MCF 10A (cell line): Measurements from ENCODE around the gene GRHPR. TPM values are rescaled to one million over a fixed set of nuclear protein-coding genes. Genes with fewer than 3 reads are reported as not detected.

ENCODE experiments used
- BruUV-seq: library from RNA; stranded (reverse); fragments of 400-500 nt; replicated peaks from 2 replicates; lab custom pipeline; 2021; lab: Mats Ljungman, UMichigan
- CTCF ChIA-PET: fragments of 300-600 bp; sonication (Branson Sonifier 250); formaldehyde crosslinking; extraction: SDS; loops from one replicate; lab custom pipeline; 2021; ENCODE audit warnings: antibody characterized with exemption, inconsistent platforms; lab: Yijun Ruan, JAX
- POLR2A ChIA-PET: fragments of 300-600, 350-650 bp; sonication (Branson Sonifier 250); formaldehyde crosslinking; extraction: SDS; loops from one replicate; lab custom pipeline; 2020; ENCODE audit warnings: antibody characterized with exemption, inconsistent platforms; lab: Yijun Ruan, JAX
- DNase-seq: peaks from one replicate; pipeline ENCODE4 v3.0.0-alpha.2; 2018; ENCODE audit not compliant: unreplicated experiment
- H3K27ac Mint-ChIP-seq: one replicate; pipeline ENCODE4 v1.8.0; 2022; ENCODE audit warnings: mild to moderate bottlenecking, low read depth, mixed read lengths; ENCODE audit not compliant: unreplicated experiment
- H3K27me3 Mint-ChIP-seq: one replicate; pipeline ENCODE4 v1.8.0; 2022; ENCODE audit warnings: mixed read lengths; ENCODE audit not compliant: insufficient read depth, unreplicated experiment
- H3K36me3 Mint-ChIP-seq: one replicate; pipeline ENCODE4 v1.8.0; 2022; ENCODE audit warnings: mild to moderate bottlenecking, moderate library complexity, mixed read lengths; ENCODE audit not compliant: insufficient read depth, unreplicated experiment
- H3K4me1 Mint-ChIP-seq: one replicate; pipeline ENCODE4 v1.8.0; 2022; ENCODE audit warnings: mixed read lengths; ENCODE audit not compliant: insufficient read depth, unreplicated experiment
- H3K4me3 Mint-ChIP-seq: one replicate; pipeline ENCODE4 v1.8.0; 2022; ENCODE audit warnings: mild to moderate bottlenecking, moderate library complexity, mixed read lengths; ENCODE audit not compliant: unreplicated experiment
- H3K9me3 Mint-ChIP-seq: one replicate; pipeline ENCODE4 v1.8.0; 2022; ENCODE audit warnings: mixed read lengths; ENCODE audit not compliant: unreplicated experiment
- CTCF ChIP-seq: fragments of 200-600 bp; IDR thresholded peaks from one replicate; pipeline ENCODE4 v1.8.0; 2022; ENCODE audit warnings: antibody characterized with exemption, mild to moderate bottlenecking; ENCODE audit not compliant: unreplicated experiment
- intact Hi-C: fragments of 100-400 bp; cut with micrococcal nuclease; formaldehyde crosslinking; loops from 2 replicates; pipeline ENCODE4 v1.14.1; 2022
- total RNA-seq: library from RNA; stranded (reverse); gene quantifications from 2 replicates; pipeline ENCODE4 v1.2.3, GENCODE V29; 2022

The GRHPR gene
- total RNA-seq, 1 experiment from 2014 or later: 121 TPM

- Mint-ChIP-seq H3K9me3 (no peaks in the 10 kb centered on the region), H3K27ac (peak overlapping the region; percentile 80), H3K27me3 (no peaks in the 10 kb centered on the region), H3K4me3 (peak overlapping the region; percentile 32), H3K36me3 (no peaks in the 10 kb centered on the region), H3K4me1 (peaks cover 48% of the 10 kb centered on the region)
- intact Hi-C loops: loop anchor here (10.0 kb wide), 1 partner anchor 420 kb away; no protein-coding TSS in a partner anchor
- peak; percentile 85 for DNase-seq
- BruUV-seq: no TSS peak
- ChIA-PET POLR2A (interaction anchor here (0.6 to 5.3 kb wide), 11 partner anchors 8 to 929 kb away, joined by 3 to 37 read pairs (median 5); partner anchors contain the start of genes GRHPR, POLR1E, TOMM5 and ZBTB5), CTCF (interaction anchor here (0.5 to 2.3 kb wide), 20 partner anchors 9 to 666 kb away, joined by 3 to 26 read pairs (median 3); no protein-coding TSS in a partner anchor)
- TF ChIP-seq CTCF: peak; percentile 72
These were observed 7.3 kb upstream of the GRHPR start for GRCh38 chr9:37415011-37415719.

- no peaks in the 10 kb centered on the region for H3K27me3 Mint-ChIP-seq
- no peaks in the 10 kb centered on the region for H3K9me3 Mint-ChIP-seq
- no peaks in the 10 kb centered on the region for H3K36me3 Mint-ChIP-seq
- no TSS peak for BruUV-seq
- no peak for TF ChIP-seq CTCF
- H3K4me3 Mint-ChIP-seq: no peak overlapping the region
- ChIA-PET CTCF (no interaction called here), POLR2A (interaction anchor here (1.0 to 3.0 kb wide), 2 partner anchors 47 to 48 kb away, joined by 3 to 14 read pairs; partner anchors contain the start of gene ZBTB5)
- peak overlapping the region; percentile 86 for H3K27ac Mint-ChIP-seq
- H3K4me1 Mint-ChIP-seq: peaks cover 44% of the 10 kb centered on the region
- no peak for DNase-seq
- intact Hi-C loops: loop anchor here (10.0 kb wide), 1 partner anchor 423 kb away; no protein-coding TSS in a partner anchor
These were observed 5.2 kb upstream of the GRHPR start for GRCh38 chr9:37417252-37417803.

- Mint-ChIP-seq H3K9me3 (no peaks in the 10 kb centered on the region), H3K27ac (peak overlapping the region; percentile 86), H3K27me3 (no peaks in the 10 kb centered on the region), H3K4me1 (peaks cover 38% of the 10 kb centered on the region), H3K4me3 (no peak overlapping the region), H3K36me3 (no peaks in the 10 kb centered on the region)
- POLR2A ChIA-PET: interaction anchor here (0.6 to 3.0 kb wide), 5 partner anchors 12 to 103 kb away, joined by 3 to 14 read pairs (median 4); partner anchors contain the start of gene ZBTB5
- BruUV-seq: no TSS peak
- intact Hi-C loops: loop anchor here (10.0 kb wide), 1 partner anchor 423 kb away; no protein-coding TSS in a partner anchor
- CTCF ChIA-PET: interaction anchor here (0.6 to 1.4 kb wide), 3 partner anchors 51 to 1252 kb away, joined by 3 to 4 read pairs (median 3); no protein-coding TSS in a partner anchor
- no peak for TF ChIP-seq CTCF
- DNase-seq: peak; percentile 18
These were observed 4.5 kb upstream of the GRHPR start for GRCh38 chr9:37417857-37418618.
